Measurements from ENCODE around the gene ARPC5.

The ARPC5 gene

DNA sequence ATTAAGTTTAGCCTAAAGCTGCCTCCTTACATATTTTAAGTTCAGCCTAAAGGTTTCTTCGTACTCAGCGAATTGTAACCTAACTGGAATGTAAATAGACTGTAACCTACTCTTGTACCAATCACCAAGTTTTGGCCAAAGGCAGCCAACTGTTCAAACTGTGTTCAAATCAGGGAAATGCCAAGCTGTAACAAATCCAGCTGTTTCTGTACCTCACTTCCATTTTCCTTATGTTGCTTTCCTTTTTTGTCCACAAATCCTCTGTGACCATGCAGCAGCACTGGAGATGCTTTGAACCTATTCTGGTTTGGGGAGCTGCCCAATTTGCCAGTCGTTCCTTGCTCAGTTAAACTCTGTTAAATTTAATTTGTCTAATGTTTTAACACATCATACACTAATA lies 20.8 kb upstream of the ARPC5 start:
- Histone ChIP-seq H3K9ac (ENCODE audit: low read depth, low read length) (no peak overlapping the region), H3K9me3 (ENCODE audit: control insufficient read depth, insufficient read depth, low read length) (no peaks in the 10 kb centered on the region), H3K4me1 (ENCODE audit: control insufficient read depth, insufficient read depth, low read length) (no peaks in the 10 kb centered on the region), H3K4me3 (ENCODE audit: low read depth, low read length) (no peak overlapping the region), H3K27me3 (ENCODE audit: control insufficient read depth, insufficient read depth, low read length) (no peaks in the 10 kb centered on the region), H3K36me3 (ENCODE audit: control insufficient read depth, insufficient read depth, low read length) (no peaks in the 10 kb centered on the region)

- Histone ChIP-seq H3K9me3 (ENCODE audit: control insufficient read depth, insufficient read depth, low read length) (no peaks in the 10 kb centered on the region), H3K4me3 (ENCODE audit: low read depth, low read length) (no peak overlapping the region), H3K4me1 (ENCODE audit: control insufficient read depth, insufficient read depth, low read length) (no peaks in the 10 kb centered on the region), H3K9ac (ENCODE audit: low read depth, low read length) (no peak overlapping the region), H3K27me3 (ENCODE audit: control insufficient read depth, insufficient read depth, low read length) (no peaks in the 10 kb centered on the region), H3K36me3 (ENCODE audit: control insufficient read depth, insufficient read depth, low read length) (no peaks in the 10 kb centered on the region)
These were observed 20.0 kb upstream of the ARPC5 start for GRCh38 chr1:183655562-183656075.

- Histone ChIP-seq H3K4me1 (ENCODE audit: control insufficient read depth, insufficient read depth, low read length) (no peaks in the 10 kb centered on the region), H3K9me3 (ENCODE audit: control insufficient read depth, insufficient read depth, low read length) (no peaks in the 10 kb centered on the region), H3K9ac (ENCODE audit: low read depth, low read length) (no peak overlapping the region), H3K27me3 (ENCODE audit: control insufficient read depth, insufficient read depth, low read length) (no peaks in the 10 kb centered on the region), H3K4me3 (ENCODE audit: low read depth, low read length) (no peak overlapping the region), H3K36me3 (ENCODE audit: control insufficient read depth, insufficient read depth, low read length) (no peaks in the 10 kb centered on the region)
These were observed 19.1 kb upstream of the ARPC5 start for GRCh38 chr1:183654706-183655105.

- Histone ChIP-seq H3K27me3 (ENCODE audit: control insufficient read depth, insufficient read depth, low read length) (no peaks in the 10 kb centered on the region), H3K4me3 (ENCODE audit: low read depth, low read length) (no peak overlapping the region), H3K9ac (ENCODE audit: low read depth, low read length) (no peak overlapping the region), H3K4me1 (ENCODE audit: control insufficient read depth, insufficient read depth, low read length) (no peaks in the 10 kb centered on the region), H3K9me3 (ENCODE audit: control insufficient read depth, insufficient read depth, low read length) (no peaks in the 10 kb centered on the region), H3K36me3 (ENCODE audit: control insufficient read depth, insufficient read depth, low read length) (no peaks in the 10 kb centered on the region)
These were observed 18.4 kb upstream of the ARPC5 start for GRCh38 chr1:183653876-183654451.

DNA sequence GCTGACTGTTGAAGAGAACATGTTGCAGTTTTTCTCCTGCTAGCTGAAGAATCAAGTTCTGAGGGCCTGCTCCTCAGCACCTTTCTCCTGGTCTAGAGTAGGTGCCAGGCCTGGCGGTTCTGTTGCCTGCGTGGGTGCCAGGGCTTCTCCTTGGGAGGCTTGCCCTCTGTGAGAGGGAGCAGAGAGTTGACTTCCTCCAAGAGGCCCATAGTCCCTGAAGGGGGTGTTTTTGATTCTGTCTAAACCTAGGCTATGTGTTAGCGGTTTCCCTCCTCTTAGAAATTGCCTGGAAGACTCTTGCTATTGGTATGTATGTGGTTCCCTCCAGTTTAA lies 17.8 kb upstream of the ARPC5 start:
- Histone ChIP-seq H3K4me3 (ENCODE audit: low read depth, low read length) (no peak overlapping the region), H3K9ac (ENCODE audit: low read depth, low read length) (no peak overlapping the region), H3K36me3 (ENCODE audit: control insufficient read depth, insufficient read depth, low read length) (no peaks in the 10 kb centered on the region), H3K4me1 (ENCODE audit: control insufficient read depth, insufficient read depth, low read length) (no peaks in the 10 kb centered on the region), H3K27me3 (ENCODE audit: control insufficient read depth, insufficient read depth, low read length) (no peaks in the 10 kb centered on the region), H3K9me3 (ENCODE audit: control insufficient read depth, insufficient read depth, low read length) (no peaks in the 10 kb centered on the region)

GRCh38 chr1:183652547-183653461 lies 17.2 kb upstream of the ARPC5 start, which contains the start of gene APOBEC4:
Gene APOBEC4, minus strand, starts transcription at chr1:183653316. Its CDS starts 4,535 bp downstream, at chr1:183648781.
- no peaks in the 10 kb centered on the region for H3K4me1 ChIP-seq (ENCODE audit: control insufficient read depth, insufficient read depth, low read length)
- H3K27me3 ChIP-seq (ENCODE audit: control insufficient read depth, insufficient read depth, low read length), result no peaks in the 10 kb centered on the region
- H3K9ac ChIP-seq (ENCODE audit: low read depth, low read length), result no peak within 1 kb of the TSS
- H3K4me3 ChIP-seq (ENCODE audit: low read depth, low read length), result no peak within 1 kb of the TSS
- no peaks in the 10 kb centered on the region for H3K9me3 ChIP-seq (ENCODE audit: control insufficient read depth, insufficient read depth, low read length)
- H3K36me3 ChIP-seq (ENCODE audit: control insufficient read depth, insufficient read depth, low read length), result no peaks in the 10 kb centered on the region

GRCh38 chr1:183652107-183652506 lies 16.5 kb upstream of the ARPC5 start:
- no peak overlapping the region for H3K4me3 ChIP-seq (ENCODE audit: low read depth, low read length)
- H3K9me3 ChIP-seq (ENCODE audit: control insufficient read depth, insufficient read depth, low read length), result no peaks in the 10 kb centered on the region
- H3K4me1 ChIP-seq (ENCODE audit: control insufficient read depth, insufficient read depth, low read length), result no peaks in the 10 kb centered on the region
- H3K27me3 ChIP-seq (ENCODE audit: control insufficient read depth, insufficient read depth, low read length), result no peaks in the 10 kb centered on the region
- H3K9ac ChIP-seq (ENCODE audit: low read depth, low read length), result no peak overlapping the region
- no peaks in the 10 kb centered on the region for H3K36me3 ChIP-seq (ENCODE audit: control insufficient read depth, insufficient read depth, low read length)

DNA sequence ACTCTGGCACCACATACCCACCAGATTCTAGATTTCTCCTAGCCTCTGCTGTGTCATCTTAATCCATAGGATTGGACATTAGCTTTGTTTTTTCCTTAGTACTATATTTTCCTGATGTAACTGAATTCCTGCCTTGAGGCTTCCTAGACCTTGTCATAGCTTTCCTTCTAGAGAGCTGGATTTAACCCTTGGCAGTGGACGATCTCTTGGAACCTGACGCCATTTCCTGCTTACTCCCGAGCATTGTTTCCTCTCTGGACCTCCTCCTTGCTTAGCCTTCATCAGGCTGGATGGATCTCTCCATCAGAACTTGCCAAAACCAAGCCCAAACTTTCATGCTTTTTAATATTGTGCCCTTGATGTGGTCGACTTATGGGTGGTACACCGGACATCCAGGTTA lies 16.0 kb upstream of the ARPC5 start:
- no peak overlapping the region for H3K9ac ChIP-seq (ENCODE audit: low read depth, low read length)
- H3K4me3 ChIP-seq (ENCODE audit: low read depth, low read length), result no peak overlapping the region
- no peaks in the 10 kb centered on the region for H3K4me1 ChIP-seq (ENCODE audit: control insufficient read depth, insufficient read depth, low read length)
- H3K9me3 ChIP-seq (ENCODE audit: control insufficient read depth, insufficient read depth, low read length), result no peaks in the 10 kb centered on the region
- H3K36me3 ChIP-seq (ENCODE audit: control insufficient read depth, insufficient read depth, low read length), result no peaks in the 10 kb centered on the region
- H3K27me3 ChIP-seq (ENCODE audit: control insufficient read depth, insufficient read depth, low read length), result no peaks in the 10 kb centered on the region

DNA sequence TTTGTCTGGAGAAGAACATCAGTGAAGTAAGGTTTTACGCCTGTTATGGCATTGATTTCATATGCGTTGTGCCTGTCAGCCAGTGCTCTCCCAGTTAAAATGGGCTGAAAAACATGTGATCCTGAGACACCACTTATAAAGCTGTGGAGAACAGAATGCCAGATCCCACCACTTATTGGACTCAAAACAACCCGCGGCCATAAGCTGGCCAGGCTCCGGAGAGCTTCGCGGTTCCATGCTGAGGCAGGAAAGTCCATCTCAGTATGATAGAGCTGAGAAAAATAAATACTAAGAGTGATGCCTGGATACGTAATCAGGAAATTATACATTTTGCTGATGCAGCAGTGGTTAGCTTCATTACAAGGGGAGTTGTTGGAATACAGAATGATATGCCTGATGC lies 12.5 kb upstream of the ARPC5 start:
- Histone ChIP-seq H3K27me3 (ENCODE audit: control insufficient read depth, insufficient read depth, low read length) (no peaks in the 10 kb centered on the region), H3K4me1 (ENCODE audit: control insufficient read depth, insufficient read depth, low read length) (no peaks in the 10 kb centered on the region), H3K36me3 (ENCODE audit: control insufficient read depth, insufficient read depth, low read length) (no peaks in the 10 kb centered on the region), H3K9me3 (ENCODE audit: control insufficient read depth, insufficient read depth, low read length) (no peaks in the 10 kb centered on the region), H3K9ac (ENCODE audit: low read depth, low read length) (no peak overlapping the region), H3K4me3 (ENCODE audit: low read depth, low read length) (no peak overlapping the region)

DNA sequence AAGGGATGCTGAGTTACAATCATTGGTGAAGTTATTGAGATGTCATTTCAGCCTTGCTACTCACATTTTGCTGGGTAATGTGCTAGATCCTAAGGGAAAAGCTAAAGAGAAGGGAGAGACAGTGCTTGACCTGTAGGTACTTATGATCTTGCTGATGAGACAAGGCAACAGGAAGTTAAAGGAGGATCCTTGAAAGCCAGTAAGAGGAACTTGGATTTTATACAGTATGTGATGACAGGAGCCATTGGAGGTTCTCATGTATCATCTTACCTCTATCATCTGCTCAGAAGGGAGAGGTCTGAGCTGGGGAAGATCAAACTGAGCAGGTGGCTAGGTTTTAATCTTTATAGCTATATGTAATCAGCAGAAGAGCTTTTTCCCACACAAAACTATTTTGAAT lies 11.2 kb upstream of the ARPC5 start:
- H3K36me3 ChIP-seq (ENCODE audit: control insufficient read depth, insufficient read depth, low read length), result no peaks in the 10 kb centered on the region
- H3K9ac ChIP-seq (ENCODE audit: low read depth, low read length), result no peak overlapping the region
- no peak overlapping the region for H3K4me3 ChIP-seq (ENCODE audit: low read depth, low read length)
- no peaks in the 10 kb centered on the region for H3K27me3 ChIP-seq (ENCODE audit: control insufficient read depth, insufficient read depth, low read length)
- no peaks in the 10 kb centered on the region for H3K9me3 ChIP-seq (ENCODE audit: control insufficient read depth, insufficient read depth, low read length)
- H3K4me1 ChIP-seq (ENCODE audit: control insufficient read depth, insufficient read depth, low read length), result no peaks in the 10 kb centered on the region

DNA sequence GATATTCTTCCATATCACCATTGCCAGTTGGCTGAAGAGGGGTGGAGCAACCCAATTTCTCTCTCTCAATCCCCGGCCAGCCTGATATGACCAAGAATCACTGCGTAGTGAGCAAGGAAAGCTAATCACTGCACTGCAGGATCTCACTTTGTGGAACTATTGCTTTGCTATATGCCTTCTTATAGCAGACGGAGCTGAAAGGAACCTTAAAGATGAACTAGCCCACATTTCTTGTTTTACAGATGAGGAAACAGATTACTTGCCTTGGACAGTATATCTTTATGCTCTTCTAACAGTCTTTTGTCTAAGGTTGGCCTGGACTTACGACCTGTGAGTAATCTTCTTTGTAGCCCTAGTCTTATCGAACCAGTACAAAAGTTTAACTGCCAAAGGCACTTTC lies 9.9 kb upstream of the ARPC5 start:
- H3K4me1 ChIP-seq (ENCODE audit: control insufficient read depth, insufficient read depth, low read length), result no peaks in the 10 kb centered on the region
- no peak overlapping the region for H3K9ac ChIP-seq (ENCODE audit: low read depth, low read length)
- H3K4me3 ChIP-seq (ENCODE audit: low read depth, low read length), result no peak overlapping the region
- H3K36me3 ChIP-seq (ENCODE audit: control insufficient read depth, insufficient read depth, low read length), result no peaks in the 10 kb centered on the region
- H3K9me3 ChIP-seq (ENCODE audit: control insufficient read depth, insufficient read depth, low read length), result no peaks in the 10 kb centered on the region
- no peaks in the 10 kb centered on the region for H3K27me3 ChIP-seq (ENCODE audit: control insufficient read depth, insufficient read depth, low read length)

- Histone ChIP-seq H3K4me1 (ENCODE audit: control insufficient read depth, insufficient read depth, low read length) (no peaks in the 10 kb centered on the region), H3K4me3 (ENCODE audit: low read depth, low read length) (no peak overlapping the region), H3K9me3 (ENCODE audit: control insufficient read depth, insufficient read depth, low read length) (no peaks in the 10 kb centered on the region), H3K36me3 (ENCODE audit: control insufficient read depth, insufficient read depth, low read length) (no peaks in the 10 kb centered on the region), H3K27me3 (ENCODE audit: control insufficient read depth, insufficient read depth, low read length) (peaks cover 7% of the 10 kb centered on the region), H3K9ac (ENCODE audit: low read depth, low read length) (no peak overlapping the region)
These were observed 6.6 kb upstream of the ARPC5 start for GRCh38 chr1:183642166-183642565.
